ENCODE data around the gene ALK.
"Not testable (repeated sequence)": the region's sequence is repeated elsewhere in the genome, so short reads cannot be mapped to it uniquely, and the experiment has no call there.

Gene ALK

GRCh38 chr2:29245742-29246382 lies 675.5 kb downstream of the ALK start:
- DNase-seq (ENCODE audit: low read depth): no peak

- not testable (repeated sequence) for DNase-seq (ENCODE audit: low read depth)
Measured at GRCh38 chr2:29245035-29245741, 676.2 kb downstream of the ALK start.

- DNase-seq (ENCODE audit: low read depth): no peak
Measured at GRCh38 chr2:29242621-29243375, 678.6 kb downstream of the ALK start.

- DNase-seq (ENCODE audit: low read depth): no peak
Measured at GRCh38 chr2:29241955-29242565, 679.3 kb downstream of the ALK start.

GRCh38 chr2:29241341-29241740 lies 680.0 kb downstream of the ALK start:
- DNase-seq (ENCODE audit: low read depth): no peak

- no peak for DNase-seq (ENCODE audit: low read depth)
Measured at GRCh38 chr2:29240601-29241000, 680.8 kb downstream of the ALK start.

- no peak for DNase-seq (ENCODE audit: low read depth)
Measured at GRCh38 chr2:29239209-29239960, 682.0 kb downstream of the ALK start.

GRCh38 chr2:29238497-29238896 lies 682.9 kb downstream of the ALK start:
- no peak for DNase-seq (ENCODE audit: low read depth)

GRCh38 chr2:29236074-29236473 lies 685.3 kb downstream of the ALK start:
- DNase-seq (ENCODE audit: low read depth): no peak

- DNase-seq (ENCODE audit: low read depth): no peak
Measured at GRCh38 chr2:29235411-29235810, 686.0 kb downstream of the ALK start.

GRCh38 chr2:29233428-29233827 lies 688.0 kb downstream of the ALK start:
- DNase-seq (ENCODE audit: low read depth): no peak

- no peak for DNase-seq (ENCODE audit: low read depth)
Measured at GRCh38 chr2:29232041-29232440, 689.3 kb downstream of the ALK start.

- no peak for DNase-seq (ENCODE audit: low read depth)
Measured at GRCh38 chr2:29229640-29230039, 691.7 kb downstream of the ALK start.

- no peak for DNase-seq (ENCODE audit: low read depth)
Measured at GRCh38 chr2:29228947-29229346, 692.4 kb downstream of the ALK start.

- DNase-seq (ENCODE audit: low read depth): no peak
Measured at GRCh38 chr2:29227935-29228675, 693.3 kb downstream of the ALK start.

- DNase-seq (ENCODE audit: low read depth): no peak
Measured at GRCh38 chr2:29226808-29227207, 694.6 kb downstream of the ALK start.

GRCh38 chr2:29226375-29226774 lies 695.0 kb downstream of the ALK start:
- DNase-seq (ENCODE audit: low read depth): no peak

- no peak for DNase-seq (ENCODE audit: low read depth)
Measured at GRCh38 chr2:29225814-29226213, 695.6 kb downstream of the ALK start.

- DNase-seq (ENCODE audit: low read depth): no peak
Measured at GRCh38 chr2:29224693-29225551, 696.5 kb downstream of the ALK start.
